ENCODE measurements around the gene ARHGAP23.
"Not testable (repeated sequence)": the region's sequence is repeated elsewhere in the genome, so short reads cannot be mapped to it uniquely, and the experiment has no call there.

The ARHGAP23 gene

DNA sequence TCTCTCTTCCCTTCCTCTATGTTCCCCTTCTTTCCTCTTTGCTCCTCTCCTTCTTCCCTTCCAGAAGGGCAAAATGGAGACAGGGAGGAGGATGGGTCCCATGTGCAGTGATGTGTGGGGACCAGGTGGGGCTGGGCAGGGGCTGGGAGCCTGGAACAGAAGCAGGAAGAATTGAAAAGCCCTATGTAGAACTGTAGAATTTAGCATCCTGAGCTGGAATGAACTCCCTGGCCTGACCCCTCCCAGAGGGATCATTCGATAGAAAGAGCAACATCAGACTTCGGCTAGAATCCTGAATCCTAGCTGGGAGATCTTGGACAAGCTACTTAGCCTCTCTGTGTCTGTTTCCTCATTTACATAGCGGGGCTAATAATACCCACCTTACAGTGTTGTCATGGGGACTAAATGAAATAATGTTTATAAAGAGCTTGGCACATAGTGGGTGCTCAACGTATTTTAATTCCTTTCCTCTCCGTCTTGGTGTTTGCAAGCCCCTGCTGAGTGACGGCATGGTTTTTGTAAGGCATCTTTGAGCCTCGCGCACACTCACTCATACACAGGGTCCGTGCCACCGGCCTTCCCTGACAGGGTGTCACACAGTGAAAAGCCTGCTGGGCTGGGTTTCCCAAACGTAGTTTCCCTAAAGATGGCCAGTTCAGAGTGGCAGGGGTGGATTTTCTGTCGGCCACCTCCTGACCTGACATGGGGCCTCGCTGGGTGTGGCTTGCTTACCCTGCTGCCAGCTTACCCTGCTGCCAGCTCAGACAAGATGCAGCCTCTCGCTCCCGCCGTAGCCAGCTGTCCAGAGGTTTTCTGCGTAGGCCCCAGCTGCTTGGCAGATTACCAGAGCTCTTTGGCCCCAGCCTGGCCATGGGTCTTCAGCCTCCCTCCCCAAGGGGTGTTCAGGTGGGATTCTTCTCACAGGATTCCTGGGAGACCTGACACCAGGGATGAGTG, 6.1 kb upstream of the ARHGAP23 start:
- DNase-seq: peak in 1 of 14 donors; percentile 50

DNA sequence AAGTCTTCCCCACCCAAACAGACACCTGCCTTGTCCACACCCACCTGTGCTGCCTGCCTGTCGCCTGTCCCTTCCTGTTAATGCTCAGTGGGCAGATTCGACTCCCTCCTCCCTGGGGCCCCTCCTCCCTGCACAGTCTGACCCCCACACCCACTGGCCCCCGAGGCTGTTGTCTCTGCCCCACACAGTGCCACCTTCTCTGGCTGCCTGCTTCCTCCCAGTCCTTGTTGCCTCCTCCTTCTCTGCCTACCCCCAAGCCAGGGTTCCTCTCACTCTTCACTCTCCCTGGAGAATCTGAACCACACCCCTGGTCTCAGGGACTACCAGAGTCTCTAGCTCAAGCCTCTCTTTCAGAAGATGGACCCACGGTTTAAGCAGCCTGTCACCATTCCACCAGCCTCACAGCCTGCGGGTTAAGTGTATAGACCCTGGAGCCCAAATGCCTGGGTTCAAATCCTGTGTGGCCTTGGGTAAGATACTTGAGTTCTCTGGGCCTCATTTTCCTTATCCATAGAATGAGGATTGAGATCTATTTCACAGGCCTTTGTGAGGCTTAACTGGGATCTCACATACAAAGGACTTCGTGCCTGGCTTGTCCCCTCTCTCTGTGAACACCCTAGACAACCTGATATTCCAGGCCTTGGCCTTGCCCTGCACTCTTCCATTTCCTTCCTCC, 3.8 kb upstream of the ARHGAP23 start:
- DNase-seq: no peak

DNA sequence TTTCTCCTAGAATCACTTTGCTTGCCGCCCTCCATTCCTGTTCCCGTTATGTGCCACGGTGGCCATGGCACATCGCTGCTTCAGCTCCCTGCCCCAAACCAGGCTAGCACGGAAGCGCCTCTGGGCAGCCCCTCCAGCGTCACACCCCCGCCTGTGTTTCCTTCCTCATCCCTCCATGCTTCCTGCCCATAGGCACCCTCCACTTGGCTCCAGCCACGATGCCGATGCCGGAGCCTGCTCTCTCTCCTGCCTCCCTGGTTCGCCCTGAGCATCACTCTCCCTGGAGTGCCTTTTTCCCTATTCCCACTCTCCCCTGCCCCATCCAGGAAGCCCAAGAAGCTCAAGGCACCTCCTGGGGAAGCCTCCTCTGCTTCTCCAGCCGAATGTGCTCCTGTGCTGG, 3.2 kb upstream of the ARHGAP23 start:
- no peak for DNase-seq

DNA sequence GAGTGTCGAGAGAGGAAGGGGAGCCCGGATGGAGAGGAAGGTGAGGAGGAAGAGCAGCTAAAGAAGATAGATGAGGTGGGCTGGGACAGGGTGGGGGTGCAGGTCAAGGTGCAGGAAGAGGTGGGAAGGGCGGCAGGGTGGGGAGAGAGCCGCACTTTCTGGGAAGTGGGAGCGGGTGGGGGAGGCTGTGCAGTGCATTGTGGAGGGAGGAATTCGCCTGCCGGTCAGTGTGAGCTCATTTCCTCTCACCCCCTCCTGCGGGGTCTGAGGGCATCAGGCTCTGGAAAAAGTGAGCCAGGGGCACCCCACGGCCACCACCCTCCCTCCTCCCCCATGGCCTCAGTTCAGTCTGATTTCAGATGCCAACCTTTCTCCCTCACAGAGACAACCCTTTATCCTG, 2.5 kb upstream of the ARHGAP23 start:
- no peak for DNase-seq

DNA sequence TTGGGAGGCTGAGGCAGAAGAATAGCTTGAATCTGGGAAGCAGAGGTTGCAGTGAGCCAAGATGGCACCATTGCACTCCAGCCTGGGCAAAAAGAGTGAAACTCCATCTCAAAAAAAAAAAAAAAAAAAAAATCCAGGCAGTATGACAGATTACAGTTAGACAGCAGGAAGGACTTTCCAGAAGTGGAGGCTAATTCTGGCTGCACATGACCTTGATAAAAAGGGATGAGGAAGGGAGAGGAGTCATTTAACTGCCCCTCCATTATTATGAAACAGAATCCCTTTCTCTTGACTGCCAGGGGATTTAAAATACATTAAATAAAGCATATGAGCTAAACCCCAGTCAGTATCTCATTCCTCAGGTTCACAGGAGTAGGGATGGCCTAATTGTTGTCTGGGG, 1.8 kb upstream of the ARHGAP23 start:
- no peak for DNase-seq

DNA sequence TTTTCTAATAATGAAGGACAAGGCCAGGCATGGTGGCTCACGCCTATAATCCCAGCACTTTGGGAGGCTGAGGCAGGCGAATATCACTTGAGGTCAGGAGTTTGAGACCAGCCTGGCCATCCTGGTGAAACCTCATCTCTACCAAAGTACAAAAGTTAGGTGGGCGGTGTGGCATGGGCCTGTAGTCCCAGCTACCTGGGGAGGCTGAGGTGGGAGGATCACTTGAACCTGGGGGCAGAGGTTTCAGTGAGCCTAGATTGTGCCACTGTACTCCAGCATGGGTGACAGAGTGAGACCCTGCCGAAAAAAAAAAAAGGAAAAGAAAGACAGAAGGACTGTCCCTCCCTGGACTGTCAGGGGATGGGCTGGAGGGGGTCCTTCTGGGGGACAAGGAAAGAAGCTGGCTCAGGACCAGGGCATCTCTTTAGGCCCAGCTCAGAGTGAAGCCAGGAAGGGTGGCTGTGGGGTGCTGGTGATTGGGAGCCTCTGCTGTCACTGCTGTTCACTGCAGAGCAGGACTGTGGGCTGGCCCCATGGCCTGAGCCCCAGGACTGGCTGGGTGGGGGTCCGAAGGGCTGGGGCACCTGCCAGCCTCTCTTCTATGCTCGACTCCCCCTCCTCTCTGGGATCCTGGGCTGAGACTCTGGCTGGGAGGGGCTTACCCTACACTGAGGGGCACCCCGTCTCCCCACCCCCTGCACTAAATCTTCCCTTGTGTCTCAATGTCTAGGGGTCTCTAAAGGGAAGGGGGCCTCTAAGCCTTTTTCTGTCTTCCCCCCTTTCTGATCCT, 909 bp upstream of the ARHGAP23 start:
- DNase-seq: no peak

DNA sequence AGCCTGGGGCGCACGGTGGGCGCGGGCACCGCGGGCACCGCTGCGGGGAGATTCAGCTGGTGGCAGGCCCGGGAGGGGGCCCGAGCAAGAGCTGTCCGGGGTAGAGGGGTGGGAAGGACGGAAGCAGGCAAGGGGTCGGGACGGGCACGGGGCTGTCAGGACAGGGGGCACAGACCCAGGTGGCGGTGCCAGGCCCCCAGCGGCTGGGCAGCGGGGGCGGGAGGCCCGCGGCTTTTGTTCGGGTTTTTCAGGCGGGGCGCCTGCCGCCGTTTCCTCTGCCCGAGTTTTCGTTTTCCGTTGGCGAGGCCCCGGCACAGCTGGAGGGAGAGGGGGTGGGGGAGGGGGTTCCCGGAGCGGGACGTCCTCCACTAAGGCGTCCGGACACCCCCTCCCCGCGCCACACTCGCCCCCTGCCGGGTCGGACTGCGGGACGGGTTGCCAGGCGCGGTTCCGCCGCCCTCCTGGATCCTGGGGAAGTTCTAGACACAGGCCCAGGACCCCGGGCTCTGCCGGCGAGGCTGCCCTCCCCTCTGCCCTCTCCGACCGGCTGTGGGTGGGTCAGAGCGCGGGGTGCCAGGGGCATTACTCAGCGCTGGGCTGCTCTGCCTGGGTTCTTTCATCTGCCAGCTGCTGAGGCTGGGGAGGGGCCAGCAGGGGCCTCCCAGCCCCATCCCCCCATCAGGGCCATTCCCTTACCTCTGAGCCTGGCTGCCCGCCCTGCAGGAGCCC, 543 bp downstream of the ARHGAP23 start:
- peak in 11 of 14 donors; percentile 61 to 91 (median 78) for DNase-seq

DNA sequence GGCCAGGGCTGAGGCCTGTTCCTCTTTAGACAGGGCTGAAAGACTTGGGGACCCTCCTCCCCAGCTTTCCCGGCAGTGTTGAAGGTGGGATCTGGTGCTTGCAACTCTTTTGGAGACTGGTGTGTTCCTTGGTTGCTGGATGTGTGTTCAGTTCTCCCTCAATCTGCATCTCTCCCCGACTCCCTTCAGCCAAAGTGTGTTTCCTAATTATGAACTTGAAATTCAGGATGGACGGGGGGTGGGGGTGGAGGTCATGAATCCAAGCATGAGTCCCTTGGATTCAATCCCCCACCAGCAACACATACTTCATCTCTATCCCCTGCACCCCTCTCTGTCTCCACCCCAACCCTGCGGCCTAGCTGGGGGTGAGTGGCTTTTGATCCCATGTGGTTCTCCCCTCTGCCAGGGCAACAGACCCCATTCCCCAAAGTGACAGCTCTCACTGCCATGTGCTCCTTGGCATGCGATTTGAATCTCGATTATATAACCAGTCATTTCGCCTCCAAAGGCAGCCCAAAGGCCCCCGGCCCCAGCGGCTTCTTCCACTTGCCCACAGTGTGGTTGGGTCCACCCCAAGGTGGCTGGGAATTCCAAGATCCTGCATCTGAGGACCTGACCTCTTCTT, 1.3 kb downstream of the ARHGAP23 start:
- peak in 3 of 14 donors; percentile 46 to 64 (median 56) for DNase-seq

DNA sequence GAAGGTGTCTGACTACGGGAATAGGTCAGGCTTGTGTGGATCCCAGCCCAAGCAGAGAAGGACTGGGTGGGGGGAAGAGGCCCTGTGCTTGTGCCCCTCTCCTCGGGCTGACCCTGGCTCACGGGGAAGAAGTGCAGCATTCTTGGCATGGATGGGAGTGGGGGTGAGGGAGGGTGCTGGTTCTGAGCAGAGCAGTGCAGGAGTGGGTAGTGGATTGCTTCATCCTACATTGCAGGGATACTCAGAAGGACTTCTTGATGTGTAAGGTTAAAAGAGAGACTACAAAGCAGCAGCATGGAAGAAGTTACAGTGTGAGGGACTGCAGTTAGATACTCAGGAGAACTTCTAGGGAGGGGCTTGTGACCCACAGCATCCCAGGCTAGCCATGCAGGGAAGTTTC, 2.1 kb downstream of the ARHGAP23 start:
- DNase-seq: peak in 1 of 14 donors; percentile 27

DNA sequence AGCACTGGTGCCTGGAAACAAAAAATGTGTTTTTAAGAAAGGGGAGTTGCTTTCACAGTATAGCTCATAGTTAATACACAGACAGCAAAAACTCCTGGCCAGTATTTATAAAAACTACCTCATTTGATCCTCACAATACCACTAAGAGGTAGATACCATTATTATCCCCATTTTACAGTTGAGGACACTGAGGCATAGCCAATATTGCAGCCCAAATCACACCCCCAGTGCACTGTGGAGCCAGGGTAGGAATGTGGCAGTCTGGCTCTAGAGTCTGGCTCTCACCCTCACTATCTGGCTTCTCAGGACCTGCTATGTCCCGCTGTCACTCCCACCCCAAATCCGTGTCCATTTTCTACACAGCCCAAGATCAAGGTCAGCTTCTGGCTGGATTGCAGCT, 2.6 kb downstream of the ARHGAP23 start:
- DNase-seq: no peak

DNA sequence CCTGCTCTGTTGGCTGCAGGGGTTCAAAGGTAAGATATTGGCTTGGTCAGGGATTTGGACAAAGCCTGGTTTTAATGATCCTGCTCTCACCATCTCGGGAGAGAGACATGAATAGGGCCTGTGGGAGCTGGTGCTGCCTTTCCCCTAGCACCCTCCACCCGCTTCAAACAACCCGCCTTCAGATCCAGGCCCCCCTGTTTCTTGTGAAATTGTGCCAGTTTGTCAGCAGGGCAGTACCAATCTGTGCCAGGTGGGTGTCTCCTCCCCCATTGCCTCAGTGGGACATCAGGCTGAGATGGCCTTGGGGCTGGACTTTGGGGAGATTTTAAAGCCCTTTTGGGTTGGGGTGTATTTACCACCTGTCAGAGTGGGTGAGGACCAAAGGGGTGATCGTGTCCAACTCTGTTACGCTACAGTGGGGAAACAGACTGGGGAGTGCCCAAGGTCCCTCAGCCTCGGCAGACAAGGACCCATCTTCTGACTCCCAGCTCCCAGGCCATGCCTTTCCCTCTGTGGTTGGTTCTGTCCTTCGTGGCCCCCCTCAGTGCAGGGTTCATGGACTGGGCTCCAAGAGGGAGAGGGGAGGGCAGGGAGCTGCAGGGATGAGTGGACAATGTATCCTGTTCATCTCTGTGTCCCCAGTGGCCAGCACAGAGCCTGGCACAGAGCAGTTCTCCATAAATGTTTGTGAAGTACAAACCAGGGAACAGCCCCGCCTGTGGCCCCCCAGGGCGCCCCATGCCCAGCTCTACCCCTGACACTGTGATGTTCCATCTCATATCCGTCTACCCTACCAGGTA, 3.3 kb downstream of the ARHGAP23 start:
- DNase-seq: peak in 11 of 14 donors; percentile 66 to 92 (median 85)

DNA sequence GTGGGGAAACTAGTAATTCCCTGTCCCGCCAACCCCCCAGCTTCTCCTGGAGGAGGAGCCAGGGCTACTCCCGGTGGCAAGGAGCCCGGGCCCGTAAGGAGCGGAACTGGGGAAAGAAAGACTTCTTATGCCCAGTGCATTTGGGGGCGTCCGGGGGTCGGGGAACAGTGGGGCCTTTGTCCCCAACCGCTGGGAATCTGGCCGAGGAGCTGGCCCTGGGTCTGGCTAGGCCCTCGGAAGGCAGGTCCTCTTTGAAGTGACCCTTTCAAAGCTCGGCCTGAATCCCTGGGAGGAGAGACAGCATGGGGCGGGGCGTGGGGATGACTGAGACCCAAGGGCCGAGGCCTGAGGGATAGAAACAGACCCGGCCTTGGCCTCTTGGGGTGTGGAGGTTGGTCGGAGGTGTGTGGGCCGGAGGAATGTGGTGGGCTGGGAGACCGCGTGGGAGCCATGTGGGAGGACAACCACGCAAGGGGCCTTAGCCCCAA, 6.0 kb downstream of the ARHGAP23 start:
- DNase-seq: peak in 11 of 14 donors; percentile 22 to 70 (median 45)

DNA sequence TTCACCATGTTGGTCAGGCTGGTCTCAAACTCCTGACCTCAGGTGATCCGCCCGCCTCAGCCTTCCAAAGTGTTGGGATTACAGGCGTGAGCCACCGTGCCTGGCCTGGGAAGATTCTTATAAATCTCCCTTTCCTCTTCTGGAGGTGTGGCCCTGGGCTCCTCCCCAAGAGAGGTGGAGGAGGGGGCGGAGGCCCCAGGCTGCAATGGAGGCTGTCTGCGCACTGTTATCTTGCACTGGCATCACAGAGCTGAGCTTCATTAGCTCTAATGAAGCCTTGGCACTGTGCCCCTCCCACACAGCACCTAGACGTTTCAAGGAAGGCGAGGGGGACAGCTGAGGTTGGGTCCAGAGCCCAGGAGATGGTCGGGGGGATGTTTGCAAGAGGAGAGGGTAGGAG, 7.5 kb downstream of the ARHGAP23 start:
- DNase-seq: no peak

DNA sequence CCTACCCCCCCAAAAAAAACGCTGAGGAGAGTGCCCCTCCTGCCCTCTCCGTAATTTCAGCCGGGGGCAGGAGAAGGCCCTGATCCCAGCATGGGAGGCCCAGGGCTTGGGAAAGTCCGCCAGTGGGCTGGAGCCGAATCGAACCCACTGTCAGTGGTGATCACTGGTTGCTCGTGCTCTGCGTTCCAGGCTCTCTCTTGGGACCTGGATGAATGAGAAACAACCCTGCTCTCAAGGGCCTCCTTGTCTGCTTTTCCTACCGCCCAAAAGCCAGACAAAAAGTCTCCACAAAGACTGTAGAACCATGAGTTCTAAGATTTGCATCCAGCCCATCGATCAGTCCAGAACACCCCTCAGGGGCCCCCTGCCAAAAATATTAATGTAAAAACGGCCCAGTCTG, 8.1 kb downstream of the ARHGAP23 start:
- peak in 1 of 14 donors; percentile 14 for DNase-seq

DNA sequence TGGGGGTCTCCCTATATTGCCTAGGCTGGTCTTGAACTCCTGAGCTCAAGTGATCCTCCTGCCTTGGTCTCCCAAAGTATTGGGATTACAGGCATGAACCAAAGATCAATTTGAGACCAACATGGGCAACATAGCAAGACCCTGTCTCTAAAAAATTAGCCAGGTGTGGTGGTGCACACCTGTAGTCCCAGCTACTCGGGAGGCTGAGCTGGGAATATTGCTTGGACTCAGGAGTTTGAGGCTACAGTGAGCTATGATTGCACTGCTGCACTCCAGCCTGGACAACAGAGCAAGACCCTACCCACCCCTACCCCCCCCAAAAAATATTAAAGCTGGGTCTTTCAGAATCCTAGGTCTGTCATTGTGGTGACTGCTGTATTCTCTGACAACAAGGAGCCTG, 9.0 kb downstream of the ARHGAP23 start:
- not testable (repeated sequence) for DNase-seq

DNA sequence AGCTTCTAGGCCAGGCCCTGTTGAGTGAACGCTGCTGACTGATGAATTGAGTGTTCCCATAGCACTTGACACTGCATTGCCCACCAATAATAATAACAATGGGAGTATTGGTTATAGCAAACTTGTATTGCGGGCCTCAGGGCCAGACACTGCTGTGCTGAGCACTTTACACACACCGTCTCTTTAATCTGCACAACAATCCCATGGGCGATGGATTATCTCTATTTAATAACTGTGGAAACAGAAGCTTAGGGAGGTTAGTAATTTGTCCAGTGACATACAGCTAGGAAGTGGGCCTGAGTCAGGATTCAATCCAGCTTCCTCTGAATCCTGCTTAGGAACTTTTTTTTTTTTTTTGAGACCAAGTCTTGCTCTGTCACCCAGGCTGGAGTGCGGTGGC, 11.2 kb downstream of the ARHGAP23 start:
- DNase-seq: no peak

DNA sequence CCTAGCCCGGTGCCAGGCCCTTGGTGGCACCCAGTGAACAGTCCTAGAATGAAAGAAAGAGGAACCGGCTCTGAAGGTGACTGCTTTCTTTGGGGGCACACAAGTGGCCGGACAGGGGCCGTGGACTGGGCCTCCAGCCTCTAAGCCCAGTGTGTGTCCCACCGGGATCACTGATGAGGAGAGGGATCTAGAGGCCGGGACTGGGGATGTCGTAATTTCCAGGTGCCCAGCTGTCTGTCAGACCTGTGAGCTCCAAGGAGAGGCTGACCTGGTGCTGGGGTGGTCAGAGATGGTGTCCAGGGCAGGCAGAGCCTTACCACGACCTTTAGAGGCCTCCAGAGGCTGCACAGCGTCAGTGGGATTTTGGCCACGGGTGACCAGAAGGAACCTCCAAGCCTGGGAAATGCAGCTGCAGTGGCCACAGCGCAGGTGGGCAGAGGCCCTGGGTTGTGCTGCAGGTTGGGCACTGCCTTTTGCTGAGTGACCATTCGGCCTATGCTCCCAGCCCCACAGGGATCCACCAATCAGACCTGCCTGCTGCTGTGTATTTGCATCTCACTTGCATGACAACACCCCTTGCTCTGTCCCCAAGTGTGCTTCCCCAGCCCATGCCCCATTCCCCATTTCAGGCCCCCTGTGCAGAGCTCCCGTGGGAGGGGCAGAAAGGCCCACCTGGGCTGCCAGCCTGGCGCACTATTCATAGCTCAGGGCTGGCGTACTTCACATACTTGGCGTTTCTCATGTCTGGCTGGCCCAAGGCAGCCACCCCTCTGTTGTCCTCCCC, 12.5 kb downstream of the ARHGAP23 start:
- DNase-seq: no peak

DNA sequence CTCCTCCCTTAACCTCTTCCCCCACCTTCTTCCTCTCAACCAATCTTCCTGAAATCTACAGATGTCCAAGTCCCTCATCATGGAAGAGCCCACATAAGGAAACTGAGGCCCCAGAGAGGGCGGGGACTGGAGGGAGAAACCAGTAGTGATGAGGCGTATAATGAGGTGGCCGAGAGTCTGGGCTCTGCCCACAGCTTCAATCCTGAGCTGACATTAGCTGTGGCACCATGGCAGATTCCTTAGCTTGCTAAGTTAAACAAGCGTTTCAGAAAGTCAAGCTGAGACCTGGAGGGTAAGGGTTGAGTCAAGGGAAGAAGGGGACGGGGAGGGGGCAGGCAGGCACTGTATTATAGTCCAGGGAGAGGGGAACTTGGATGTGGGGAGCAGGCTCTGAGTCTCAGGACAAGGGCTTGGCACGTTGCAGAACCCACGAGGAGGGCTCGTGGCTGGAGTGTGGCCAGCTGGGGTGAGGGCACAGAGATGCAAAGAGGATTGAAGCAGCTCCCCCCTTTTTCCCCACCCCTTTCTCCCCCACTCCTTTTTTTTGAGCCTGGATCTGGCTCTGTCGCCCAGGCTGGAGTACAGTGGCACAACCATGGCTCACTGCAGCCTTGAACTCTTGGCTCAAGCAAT, 13.3 kb downstream of the ARHGAP23 start:
- peak in 4 of 14 donors; percentile 21 to 44 (median 24) for DNase-seq

DNA sequence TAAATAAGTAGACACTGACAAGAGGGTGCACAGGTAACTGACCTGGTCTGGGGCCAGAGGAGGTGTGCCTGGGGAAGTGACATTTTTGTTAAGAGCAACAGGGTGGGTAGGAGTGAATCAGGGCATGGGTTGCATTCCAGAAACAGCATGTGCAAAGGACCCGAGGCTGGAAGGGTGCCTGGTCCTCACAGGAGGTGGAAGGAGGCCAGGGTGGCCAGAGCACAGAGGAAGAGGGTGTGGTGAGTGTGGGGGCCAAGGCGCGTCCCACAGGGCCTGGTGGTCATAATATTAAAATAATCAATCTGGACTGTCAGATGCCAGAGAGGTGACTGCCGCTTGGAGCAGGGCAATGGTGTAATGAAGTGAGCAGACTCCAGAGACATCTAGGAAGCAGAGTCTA, 14.3 kb downstream of the ARHGAP23 start:
- no peak for DNase-seq

All from C1 segment of cervical spinal cord (tissue), 14 donors.